ENCODE measurements around the gene SAG.

Gene SAG

GRCh38 chr2:233380995-233381637 lies 73.5 kb downstream of the SAG start:
- no peak for DNase-seq (ENCODE audit: low spot score)

- no peak for DNase-seq (ENCODE audit: low spot score)
These were observed 74.0 kb downstream of the SAG start for GRCh38 chr2:233381638-233381995.

GRCh38 chr2:233384015-233384414 lies 76.4 kb downstream of the SAG start:
- no peak for DNase-seq (ENCODE audit: low spot score)

GRCh38 chr2:233384811-233385488 lies 77.3 kb downstream of the SAG start:
- DNase-seq (ENCODE audit: low spot score), result no peak

- DNase-seq (ENCODE audit: low spot score), result no peak
These were observed 78.0 kb downstream of the SAG start for GRCh38 chr2:233385489-233386044.

- DNase-seq (ENCODE audit: low spot score), result no peak
These were observed 78.9 kb downstream of the SAG start for GRCh38 chr2:233386382-233387041.

- no peak for DNase-seq (ENCODE audit: low spot score)
These were observed 79.6 kb downstream of the SAG start for GRCh38 chr2:233387225-233387624.

- no peak for DNase-seq (ENCODE audit: low spot score)
These were observed 80.3 kb downstream of the SAG start for GRCh38 chr2:233387667-233388528.

GRCh38 chr2:233389601-233390125 lies 82.0 kb downstream of the SAG start:
- DNase-seq (ENCODE audit: low spot score), result no peak

GRCh38 chr2:233395687-233396086 lies 88.1 kb downstream of the SAG start:
- no peak for DNase-seq (ENCODE audit: low spot score)

Data from hematopoietic multipotent progenitor cell treated with erythropoietin and hydrocortisone succinate and interleukin-3 and kit ligand, for 15 days (in vitro differentiated cells).